GM12891 (cell line): ENCODE results near the gene ORM1.

Experiments
- POLR2A ChIP-seq: IDR thresholded peaks from 2 replicates; pipeline ENCODE4 v1.6.1; 2011; ENCODE audit warnings: low read depth, low read length, control low read depth
- POLR2AphosphoS5 ChIP-seq: IDR thresholded peaks from 2 replicates; pipeline ENCODE4 v1.6.1; 2011; ENCODE audit warnings: low read depth, low read length, control low read depth
- POU2F2 ChIP-seq: IDR thresholded peaks from 2 replicates; pipeline ENCODE4 v1.6.1; 2011; ENCODE audit warnings: low read depth, mild to moderate bottlenecking, control low read depth, low read length, moderate library complexity
- TAF1 ChIP-seq: IDR thresholded peaks from 2 replicates; pipeline ENCODE4 v1.6.1; 2011; ENCODE audit warnings: low read depth, low read length, control low read depth

DNA sequence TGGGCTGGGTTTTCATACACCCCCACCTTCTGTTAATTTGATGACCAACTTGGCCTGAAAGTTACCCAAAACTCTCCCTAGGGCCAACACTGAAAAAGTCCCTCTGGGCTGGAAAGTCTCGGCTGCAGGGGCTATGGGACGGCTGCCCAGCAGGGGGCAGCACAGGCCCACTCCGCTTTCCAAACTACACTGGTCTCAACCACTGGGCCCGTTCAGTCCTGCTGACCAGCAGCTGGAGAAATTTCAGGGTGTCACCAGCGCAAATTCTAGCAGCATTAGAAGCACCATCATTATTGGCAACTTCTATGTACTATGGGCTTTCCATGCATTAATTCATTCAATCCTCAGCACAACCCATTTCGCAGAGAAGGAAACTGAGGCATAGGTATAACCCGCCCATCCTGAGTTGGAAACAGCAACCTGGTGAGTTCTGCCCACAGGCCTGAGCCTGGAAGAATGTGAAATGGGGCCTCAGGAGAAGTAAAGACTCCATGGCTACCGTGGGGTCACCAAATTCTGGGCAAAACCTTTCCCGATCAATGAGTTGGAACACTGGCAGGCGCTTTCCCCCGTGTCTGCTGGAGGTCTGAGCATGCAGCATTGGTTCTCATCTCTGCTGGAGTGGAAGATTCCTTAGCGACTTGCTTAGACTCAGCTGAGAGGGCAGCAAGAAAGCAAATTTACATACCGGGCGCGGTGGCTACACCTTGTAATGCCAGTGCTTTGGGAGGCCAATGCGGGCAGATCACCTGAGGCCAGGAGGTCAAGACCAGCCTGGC is 16.4 kb downstream of the ORM1 start:
- TF ChIP-seq POLR2A, result no peak
- no peak for TF ChIP-seq TAF1
- no peak for TF ChIP-seq POLR2AphosphoS5
- no peak for TF ChIP-seq POU2F2
